ENCODE measurements around the gene DIP2C.
"Not testable (repeated sequence)": the region's sequence is repeated elsewhere in the genome, so short reads cannot be mapped to it uniquely, and the experiment has no call there.

Gene DIP2C

DNA sequence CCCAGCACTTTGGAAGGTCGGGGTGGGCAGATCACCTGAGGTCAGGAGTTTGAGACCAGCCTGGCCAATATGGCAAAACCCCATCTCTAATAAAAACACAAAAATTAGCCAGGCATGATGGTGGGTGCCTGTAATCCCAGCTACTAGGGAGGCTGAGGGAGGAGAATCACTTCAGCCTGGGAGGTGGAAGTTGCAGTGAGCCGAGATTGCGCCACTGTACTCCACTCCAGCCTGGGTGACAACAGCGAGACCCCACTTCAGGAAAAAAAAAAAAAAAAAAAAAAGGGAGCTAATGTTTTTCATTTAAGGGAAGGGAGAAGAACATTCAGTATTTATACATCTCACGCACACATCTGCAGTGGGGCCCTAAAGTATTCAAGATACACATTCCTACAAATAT lies 176.8 kb downstream of the DIP2C start:
- not testable (repeated sequence) for H3K4ac ChIP-seq (ENCODE audit: low read depth, low read length); H3K4me2 ChIP-seq (ENCODE audit: low read length); H3K18ac ChIP-seq (ENCODE audit: low read length); H3K23ac ChIP-seq (ENCODE audit: low read length); H4K8ac ChIP-seq (ENCODE audit: low read depth, low read length); H4K5ac ChIP-seq (ENCODE audit: low read length); H3K79me1 ChIP-seq (ENCODE audit: low read length); H2BK15ac ChIP-seq (replicated peaks; ENCODE audit: low read depth); H3K27ac ChIP-seq (ENCODE audit: low read depth, low read length); DNase-seq; H3K4me3 ChIP-seq (ENCODE audit: low read length); H3K56ac ChIP-seq (ENCODE audit: low read length); H2AK5ac ChIP-seq (ENCODE audit: low read length); H2BK120ac ChIP-seq (ENCODE audit: low read depth, low read length); H3K4me1 ChIP-seq (ENCODE audit: control insufficient read depth, low read depth, low read length); H2BK5ac ChIP-seq (ENCODE audit: low read length); H3K9ac ChIP-seq (ENCODE audit: low read length); H3K27me3 ChIP-seq (ENCODE audit: insufficient read depth, low read length, poor library complexity); H3K79me2 ChIP-seq (ENCODE audit: control insufficient read depth, insufficient read depth, low read length); H3K36me3 ChIP-seq (ENCODE audit: control insufficient read depth, insufficient read depth, low read length)
- WGBS (ENCODE audit: extremely low coverage, insufficient coverage, low lambda C conversion rate): no CpG with 5 or more reads among the region's 5 CpGs

DNA sequence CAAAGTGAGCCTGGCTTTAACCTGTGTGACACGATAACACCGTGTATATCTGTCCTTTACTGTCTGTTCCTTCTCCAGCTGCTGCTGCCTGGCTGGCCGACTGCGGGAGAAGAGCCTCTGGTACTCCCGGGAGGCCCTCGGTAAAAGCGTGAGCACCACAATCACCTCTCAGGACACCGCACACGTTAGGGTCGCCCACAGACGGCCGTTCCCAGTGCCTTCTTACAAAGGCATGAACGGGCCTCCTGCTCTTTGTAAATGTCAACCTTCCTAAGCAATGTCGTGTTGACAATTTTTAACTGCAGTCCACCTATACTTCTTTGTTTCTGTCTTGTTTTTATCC lies 177.6 kb downstream of the DIP2C start:
- Histone ChIP-seq H3K79me2 (ENCODE audit: control insufficient read depth, insufficient read depth, low read length) (no peaks in the 10 kb centered on the region), H3K23ac (ENCODE audit: low read length) (no peak overlapping the region), H3K4ac (ENCODE audit: low read depth, low read length) (no peak overlapping the region)

GRCh38 chr10:511101-511848 lies 178.2 kb downstream of the DIP2C start:
- no peak overlapping the region for H3K4ac ChIP-seq (ENCODE audit: low read depth, low read length)
- H3K36me3 ChIP-seq (ENCODE audit: control insufficient read depth, insufficient read depth, low read length): no peaks in the 10 kb centered on the region
- H2BK15ac ChIP-seq (replicated peaks; ENCODE audit: low read depth): no peak overlapping the region
- H3K56ac ChIP-seq (ENCODE audit: low read length): no peak overlapping the region
- H3K27me3 ChIP-seq (ENCODE audit: insufficient read depth, low read length, poor library complexity): no peaks in the 10 kb centered on the region
- H2BK5ac ChIP-seq (ENCODE audit: low read length): no peak overlapping the region
- no peaks in the 10 kb centered on the region for H3K79me2 ChIP-seq (ENCODE audit: control insufficient read depth, insufficient read depth, low read length)
- no peak overlapping the region for H4K8ac ChIP-seq (ENCODE audit: low read depth, low read length)
- no peak overlapping the region for H2AK5ac ChIP-seq (ENCODE audit: low read length)
- no peak overlapping the region for H3K23ac ChIP-seq (ENCODE audit: low read length)
- H3K9ac ChIP-seq (ENCODE audit: low read length): no peak overlapping the region
- H3K18ac ChIP-seq (ENCODE audit: low read length): no peak overlapping the region
- H2BK120ac ChIP-seq (ENCODE audit: low read depth, low read length): no peak overlapping the region
- H4K5ac ChIP-seq (ENCODE audit: low read length): no peak overlapping the region
- H3K4me1 ChIP-seq (ENCODE audit: control insufficient read depth, low read depth, low read length): no peaks in the 10 kb centered on the region
- peak; percentile 97 for DNase-seq
- no peaks in the 10 kb centered on the region for H3K79me1 ChIP-seq (ENCODE audit: low read length)
- H3K4me3 ChIP-seq (ENCODE audit: low read length): no peak overlapping the region
- no CpG with 5 or more reads among the region's 21 CpGs for WGBS (ENCODE audit: extremely low coverage, insufficient coverage, low lambda C conversion rate)
- H3K4me2 ChIP-seq (ENCODE audit: low read length): no peak overlapping the region
- no peak overlapping the region for H3K27ac ChIP-seq (ENCODE audit: low read depth, low read length)

More for the DNA sequence above, 177.6 kb downstream of the DIP2C start:
- no peak overlapping the region for H3K18ac ChIP-seq (ENCODE audit: low read length)
- no peak overlapping the region for H2BK15ac ChIP-seq (replicated peaks; ENCODE audit: low read depth)
- no peak overlapping the region for H2BK120ac ChIP-seq (ENCODE audit: low read depth, low read length)
- H3K36me3 ChIP-seq (ENCODE audit: control insufficient read depth, insufficient read depth, low read length): no peaks in the 10 kb centered on the region
- H3K27me3 ChIP-seq (ENCODE audit: insufficient read depth, low read length, poor library complexity): no peaks in the 10 kb centered on the region
- no peak overlapping the region for H4K8ac ChIP-seq (ENCODE audit: low read depth, low read length)
- no peak for DNase-seq
- H3K56ac ChIP-seq (ENCODE audit: low read length): no peak overlapping the region
- no CpG with 5 or more reads among the region's 14 CpGs for WGBS (ENCODE audit: extremely low coverage, insufficient coverage, low lambda C conversion rate)
- no peaks in the 10 kb centered on the region for H3K4me1 ChIP-seq (ENCODE audit: control insufficient read depth, low read depth, low read length)
- H3K79me1 ChIP-seq (ENCODE audit: low read length): no peaks in the 10 kb centered on the region
- no peak overlapping the region for H2AK5ac ChIP-seq (ENCODE audit: low read length)
- H3K4me3 ChIP-seq (ENCODE audit: low read length): no peak overlapping the region
- no peak overlapping the region for H3K4me2 ChIP-seq (ENCODE audit: low read length)
- no peak overlapping the region for H3K27ac ChIP-seq (ENCODE audit: low read depth, low read length)
- no peak overlapping the region for H4K5ac ChIP-seq (ENCODE audit: low read length)
- no peak overlapping the region for H3K9ac ChIP-seq (ENCODE audit: low read length)
- no peak overlapping the region for H2BK5ac ChIP-seq (ENCODE audit: low read length)

DNA sequence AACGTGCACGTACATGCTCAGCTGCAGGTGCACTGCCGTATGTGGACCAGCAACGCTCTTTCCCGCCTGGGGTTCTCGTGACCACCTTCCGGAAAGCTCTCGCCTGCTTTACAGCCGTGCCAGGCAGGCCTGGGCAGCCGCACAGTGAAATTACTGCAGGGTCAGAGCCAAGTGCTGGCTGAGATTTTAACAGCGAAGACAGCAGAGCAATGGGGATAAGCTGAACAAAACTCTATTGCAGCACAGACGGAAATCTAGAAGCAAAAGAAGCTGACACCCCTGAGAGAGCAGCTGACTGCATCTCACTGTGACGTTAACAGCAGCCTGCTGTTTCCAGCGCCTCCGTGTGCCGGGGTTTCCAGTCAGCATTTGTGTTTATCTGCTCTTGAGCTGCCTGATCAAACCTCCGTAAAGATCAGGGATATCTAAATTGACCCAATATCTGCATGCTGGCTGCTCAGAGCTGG lies 179.0 kb downstream of the DIP2C start:
- no peaks in the 10 kb centered on the region for H3K27me3 ChIP-seq (ENCODE audit: insufficient read depth, low read length, poor library complexity)
- H3K4me1 ChIP-seq (ENCODE audit: control insufficient read depth, low read depth, low read length): no peaks in the 10 kb centered on the region
- H2BK120ac ChIP-seq (ENCODE audit: low read depth, low read length): no peak overlapping the region
- H3K4me3 ChIP-seq (ENCODE audit: low read length): no peak overlapping the region
- no peak overlapping the region for H3K18ac ChIP-seq (ENCODE audit: low read length)
- H4K8ac ChIP-seq (ENCODE audit: low read depth, low read length): no peak overlapping the region
- H2AK5ac ChIP-seq (ENCODE audit: low read length): no peak overlapping the region
- H3K79me1 ChIP-seq (ENCODE audit: low read length): no peaks in the 10 kb centered on the region
- no peak overlapping the region for H3K27ac ChIP-seq (ENCODE audit: low read depth, low read length)
- H3K56ac ChIP-seq (ENCODE audit: low read length): no peak overlapping the region
- H2BK5ac ChIP-seq (ENCODE audit: low read length): no peak overlapping the region
- no peaks in the 10 kb centered on the region for H3K79me2 ChIP-seq (ENCODE audit: control insufficient read depth, insufficient read depth, low read length)
- H3K36me3 ChIP-seq (ENCODE audit: control insufficient read depth, insufficient read depth, low read length): no peaks in the 10 kb centered on the region
- no peak overlapping the region for H3K9ac ChIP-seq (ENCODE audit: low read length)
- H4K5ac ChIP-seq (ENCODE audit: low read length): no peak overlapping the region
- WGBS (ENCODE audit: extremely low coverage, insufficient coverage, low lambda C conversion rate): no CpG with 5 or more reads among the region's 17 CpGs
- no peak overlapping the region for H2BK15ac ChIP-seq (replicated peaks; ENCODE audit: low read depth)
- no peak for DNase-seq
- H3K23ac ChIP-seq (ENCODE audit: low read length): no peak overlapping the region
- no peak overlapping the region for H3K4me2 ChIP-seq (ENCODE audit: low read length)
- H3K4ac ChIP-seq (ENCODE audit: low read depth, low read length): no peak overlapping the region

DNA sequence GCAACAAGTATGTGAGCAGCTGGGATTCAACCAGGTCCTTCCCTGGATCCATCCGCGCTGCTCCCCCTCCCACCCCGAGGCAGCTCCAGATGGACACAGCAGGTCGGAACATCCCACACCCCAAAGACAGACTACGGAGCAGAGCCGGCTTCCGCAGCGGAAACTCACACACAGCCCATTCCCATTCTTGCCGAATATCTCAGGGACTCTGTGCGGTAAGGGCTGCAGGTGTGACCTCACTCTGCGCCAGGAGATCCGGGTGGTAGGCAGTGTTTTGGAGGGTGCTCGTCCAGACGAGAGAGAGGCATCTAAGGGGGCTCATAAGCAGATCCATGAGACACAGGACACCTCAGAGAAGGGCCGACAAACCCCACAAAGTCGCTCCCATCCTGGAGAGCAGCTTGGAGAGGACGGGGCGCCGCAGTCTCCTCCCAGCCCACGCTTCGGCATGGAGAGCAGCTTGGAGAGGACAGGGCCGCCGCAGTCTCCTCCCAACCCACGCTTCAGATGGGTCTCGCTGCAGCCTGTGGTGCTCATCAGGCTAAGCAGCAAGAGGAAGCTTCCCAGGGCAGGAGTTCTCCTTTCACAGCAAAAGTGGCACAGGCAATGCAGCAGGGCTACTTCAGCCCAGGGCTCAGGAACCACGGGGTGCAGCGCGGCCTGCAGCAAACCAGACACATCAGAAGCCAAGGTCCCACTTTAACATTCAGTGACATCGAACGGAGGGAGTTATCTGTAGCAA lies 179.9 kb downstream of the DIP2C start:
- Histone ChIP-seq H3K4me1 (ENCODE audit: control insufficient read depth, low read depth, low read length) (no peaks in the 10 kb centered on the region), H3K79me1 (ENCODE audit: low read length) (no peaks in the 10 kb centered on the region), H3K9ac (ENCODE audit: low read length) (no peak overlapping the region), H3K4ac (ENCODE audit: low read depth, low read length) (no peak overlapping the region), H3K56ac (ENCODE audit: low read length) (no peak overlapping the region), H2BK5ac (ENCODE audit: low read length) (no peak overlapping the region), H3K27ac (ENCODE audit: low read depth, low read length) (no peak overlapping the region), H3K27me3 (ENCODE audit: insufficient read depth, low read length, poor library complexity) (no peaks in the 10 kb centered on the region), H3K23ac (ENCODE audit: low read length) (no peak overlapping the region), H2BK120ac (ENCODE audit: low read depth, low read length) (no peak overlapping the region), H4K5ac (ENCODE audit: low read length) (no peak overlapping the region), H2BK15ac (replicated peaks; ENCODE audit: low read depth) (no peak overlapping the region), H2AK5ac (ENCODE audit: low read length) (no peak overlapping the region), H4K8ac (ENCODE audit: low read depth, low read length) (no peak overlapping the region), H3K18ac (ENCODE audit: low read length) (no peak overlapping the region), H3K4me2 (ENCODE audit: low read length) (no peak overlapping the region), H3K36me3 (ENCODE audit: control insufficient read depth, insufficient read depth, low read length) (no peaks in the 10 kb centered on the region), H3K4me3 (ENCODE audit: low read length) (no peak overlapping the region), H3K79me2 (ENCODE audit: control insufficient read depth, insufficient read depth, low read length) (no peaks in the 10 kb centered on the region)
- no CpG with 5 or more reads among the region's 30 CpGs for WGBS (ENCODE audit: extremely low coverage, insufficient coverage, low lambda C conversion rate)
- no peak for DNase-seq
